ENCODE measurements around the gene DDX43.

DNA sequence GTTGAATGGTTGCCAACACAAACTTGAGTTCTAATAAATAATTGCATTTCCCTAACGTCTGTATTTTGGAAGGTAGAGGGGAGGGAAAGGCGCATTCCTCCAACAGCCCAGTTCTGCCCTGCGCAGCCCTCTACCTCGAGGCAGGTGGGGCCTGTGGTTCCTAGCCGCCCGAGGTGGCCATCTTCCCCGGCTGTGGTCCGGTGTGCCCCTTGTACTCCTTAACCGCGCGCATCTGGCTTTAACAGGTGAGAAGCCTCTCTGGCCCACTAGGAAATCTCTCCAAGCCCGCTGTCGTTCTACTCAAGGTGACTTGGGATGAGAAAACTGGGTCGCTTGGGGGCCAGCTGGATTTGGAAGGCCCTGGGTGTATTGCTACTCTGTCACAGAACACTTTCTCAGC is 30.5 kb upstream of the DDX43 start:
- TF ChIP-seq POLR2A (IDR thresholded peaks at IDR 0.05) = no peak
- TF ChIP-seq, protein P1, sequence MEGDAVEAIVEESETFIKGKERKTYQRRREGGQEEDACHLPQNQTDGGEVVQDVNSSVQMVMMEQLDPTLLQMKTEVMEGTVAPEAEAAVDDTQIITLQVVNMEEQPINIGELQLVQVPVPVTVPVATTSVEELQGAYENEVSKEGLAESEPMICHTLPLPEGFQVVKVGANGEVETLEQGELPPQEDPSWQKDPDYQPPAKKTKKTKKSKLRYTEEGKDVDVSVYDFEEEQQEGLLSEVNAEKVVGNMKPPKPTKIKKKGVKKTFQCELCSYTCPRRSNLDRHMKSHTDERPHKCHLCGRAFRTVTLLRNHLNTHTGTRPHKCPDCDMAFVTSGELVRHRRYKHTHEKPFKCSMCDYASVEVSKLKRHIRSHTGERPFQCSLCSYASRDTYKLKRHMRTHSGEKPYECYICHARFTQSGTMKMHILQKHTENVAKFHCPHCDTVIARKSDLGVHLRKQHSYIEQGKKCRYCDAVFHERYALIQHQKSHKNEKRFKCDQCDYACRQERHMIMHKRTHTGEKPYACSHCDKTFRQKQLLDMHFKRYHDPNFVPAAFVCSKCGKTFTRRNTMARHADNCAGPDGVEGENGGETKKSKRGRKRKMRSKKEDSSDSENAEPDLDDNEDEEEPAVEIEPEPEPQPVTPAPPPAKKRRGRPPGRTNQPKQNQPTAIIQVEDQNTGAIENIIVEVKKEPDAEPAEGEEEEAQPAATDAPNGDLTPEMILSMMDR (IDR thresholded peaks at IDR 0.05) = no peak
